H9 (cell line): ENCODE data around the gene KRT25. TPM values are rescaled to one million over a fixed set of nuclear protein-coding genes. Genes with fewer than 3 reads are reported as not detected.

Experiments
- DNase-seq: peaks from one replicate; pipeline ENCODE4 v3.0.0-alpha.2; 2017
- H2AFZ ChIP-seq: one replicate; pipeline ENCODE4 v1.6.1; 2013; ENCODE audit warnings: mild to moderate bottlenecking, low read length, control low read depth, moderate library complexity
- H2AK5ac ChIP-seq: 2 replicates; pipeline ENCODE4 v1.6.1; 2013; ENCODE audit warnings: low read length, control low read depth, mixed read lengths; ENCODE audit not compliant: insufficient read length
- H2BK120ac ChIP-seq: one replicate; pipeline ENCODE4 v1.6.1; 2013; ENCODE audit warnings: low read depth, mild to moderate bottlenecking, low read length, control low read depth, inconsistent platforms; ENCODE audit not compliant: poor library complexity, severe bottlenecking
- H2BK12ac ChIP-seq: 2 replicates; pipeline ENCODE4 v1.6.1; 2013; ENCODE audit warnings: low read length, control low read depth, mixed read lengths, low read depth; ENCODE audit not compliant: insufficient read length
- H2BK15ac ChIP-seq: 2 replicates; pipeline ENCODE4 v1.6.1; 2013; ENCODE audit warnings: low read depth, low read length, control low read depth
- H2BK20ac ChIP-seq: one replicate; pipeline ENCODE4 v1.6.1; 2013; ENCODE audit warnings: low read depth, mild to moderate bottlenecking, low read length, control low read depth, inconsistent platforms; ENCODE audit not compliant: poor library complexity, severe bottlenecking
- H2BK5ac ChIP-seq: 2 replicates; pipeline ENCODE4 v1.6.1; 2013; ENCODE audit warnings: low read length, control low read depth, mixed read lengths; ENCODE audit not compliant: insufficient read length
- H3K14ac ChIP-seq: 2 replicates; pipeline ENCODE4 v1.6.1; 2013; ENCODE audit warnings: low read length, control low read depth; ENCODE audit not compliant: insufficient read depth
- H3K18ac ChIP-seq: 2 replicates; pipeline ENCODE4 v1.6.1; 2013; ENCODE audit warnings: low read depth, mild to moderate bottlenecking, mixed read lengths, low read length, control low read depth; ENCODE audit not compliant: insufficient read length
- H3K23ac ChIP-seq: 2 replicates; pipeline ENCODE4 v1.6.1; 2013; ENCODE audit warnings: low read length, control low read depth, mixed read lengths, low read depth; ENCODE audit not compliant: insufficient read length
- H3K23me2 ChIP-seq: 2 replicates; pipeline ENCODE4 v1.6.1; 2013; ENCODE audit warnings: low read depth, mild to moderate bottlenecking, mixed read lengths, low read length, control low read depth; ENCODE audit not compliant: insufficient read length, poor library complexity, severe bottlenecking
- H3K27ac ChIP-seq: 2 replicates; pipeline ENCODE4 v1.5.1; 2013; ENCODE audit warnings: low read length, control low read depth, mixed read lengths, low read depth; ENCODE audit not compliant: insufficient read length
- H3K27me3 ChIP-seq: 2 replicates; pipeline ENCODE4 v1.6.1; 2013; ENCODE audit warnings: low read length, control low read depth, inconsistent platforms; ENCODE audit not compliant: insufficient read depth
- H3K4ac ChIP-seq: 2 replicates; pipeline ENCODE4 v1.6.1; 2013; ENCODE audit warnings: low read depth, mild to moderate bottlenecking, control low read depth, inconsistent platforms, low read length, moderate library complexity
- H3K4me1 ChIP-seq: 2 replicates; pipeline ENCODE4 v1.6.1; 2013; ENCODE audit warnings: low read length, control low read depth, inconsistent platforms; ENCODE audit not compliant: insufficient read depth
- H3K4me2 ChIP-seq: 2 replicates; pipeline ENCODE4 v1.6.1; 2013; ENCODE audit warnings: low read length, control low read depth, mixed read lengths; ENCODE audit not compliant: insufficient read length, insufficient read depth
- H3K56ac ChIP-seq: 2 replicates; pipeline ENCODE4 v1.6.1; 2013; ENCODE audit warnings: low read depth, mild to moderate bottlenecking, mixed read lengths, low read length, control low read depth; ENCODE audit not compliant: insufficient read length
- H3K79me1 ChIP-seq: 2 replicates; pipeline ENCODE4 v1.6.1; 2013; ENCODE audit warnings: low read depth, mild to moderate bottlenecking, moderate library complexity, low read length, control low read depth, inconsistent platforms; ENCODE audit not compliant: insufficient read depth, poor library complexity, severe bottlenecking
- H3K79me2 ChIP-seq: 2 replicates; pipeline ENCODE4 v1.6.1; 2013; ENCODE audit warnings: low read length, control low read depth, inconsistent platforms; ENCODE audit not compliant: insufficient read depth
- H3K9ac ChIP-seq: 2 replicates; pipeline ENCODE4 v1.6.1; 2013; ENCODE audit warnings: low read length, control low read depth, mixed read lengths; ENCODE audit not compliant: insufficient read length; ENCODE audit errors: extremely low read depth
- H3K9me3 ChIP-seq: one replicate; pipeline ENCODE4 v1.6.1; 2013; ENCODE audit warnings: low read depth, low read length, inconsistent platforms; ENCODE audit not compliant: control insufficient read depth
- H3T11ph ChIP-seq: one replicate; pipeline ENCODE4 v1.6.1; 2013; ENCODE audit warnings: mild to moderate bottlenecking, low read length, control low read depth, inconsistent platforms
- H4K20me1 ChIP-seq: one replicate; pipeline ENCODE4 v1.6.1; 2013; ENCODE audit not compliant: control insufficient read depth, insufficient read length, insufficient read depth
- H4K5ac ChIP-seq: 2 replicates; pipeline ENCODE4 v1.6.1; 2013; ENCODE audit warnings: low read depth, mild to moderate bottlenecking, mixed read lengths, low read length, control low read depth; ENCODE audit not compliant: insufficient read length
- H4K8ac ChIP-seq: replicated peaks from 2 replicates; pipeline ENCODE4 v1.6.1; 2013; ENCODE audit warnings: low read length, control low read depth, mixed read lengths, low read depth; ENCODE audit not compliant: insufficient read length
- H4K91ac ChIP-seq: 2 replicates; pipeline ENCODE4 v1.6.1; 2013; ENCODE audit warnings: low read depth, mild to moderate bottlenecking, moderate library complexity, mixed read lengths, low read length, control low read depth; ENCODE audit not compliant: insufficient read length
- H3K27ac Mint-ChIP-seq, 3 experiments: 2 replicates in 2 of 3; 3 replicates in 1 of 3; pipeline ENCODE4 v1.8.0; 2020 to 2021; ENCODE audit warnings: mixed read lengths in 3 of 3, mild to moderate bottlenecking in 1 of 3, moderate library complexity in 1 of 3
- H3K27me3 Mint-ChIP-seq: 2 replicates; pipeline ENCODE4 v1.8.0; 2021; ENCODE audit warnings: low read depth, mild to moderate bottlenecking, moderate library complexity, mixed read lengths
- H3K36me3 Mint-ChIP-seq, 3 experiments: 2 replicates in 2 of 3; 3 replicates in 1 of 3; pipeline ENCODE4 v1.8.0; 2020 to 2021; ENCODE audit warnings: low read depth in 3 of 3, mixed read lengths in 3 of 3; ENCODE audit not compliant: insufficient read depth in 1 of 3
- H3K4me1 Mint-ChIP-seq, 2 experiments: 2 replicates each; pipeline ENCODE4 v1.8.0; 2020; ENCODE audit warnings: mixed read lengths in 2 of 2
- H3K4me3 Mint-ChIP-seq, 2 experiments: 2 replicates in 1 of 2; 3 replicates in 1 of 2; pipeline ENCODE4 v1.8.0; 2020 to 2021; ENCODE audit warnings: mild to moderate bottlenecking in 2 of 2, mixed read lengths in 2 of 2, moderate library complexity in 1 of 2
- H3K9me3 Mint-ChIP-seq, 2 experiments: 2 replicates in 1 of 2; 3 replicates in 1 of 2; pipeline ENCODE4 v1.8.0; 2020; ENCODE audit warnings: mild to moderate bottlenecking in 2 of 2, mixed read lengths in 2 of 2, moderate library complexity in 1 of 2
- CTCF ChIP-seq: fragments of 200-600 bp; sonication (generic); conservative IDR thresholded peaks from 3 replicates; pipeline ENCODE4 v1.8.0; 2021; ENCODE audit warnings: antibody characterized with exemption, mild to moderate bottlenecking
- WGBS: extraction: QIAGEN DNeasy Blood & Tissue Kit; methylation state at CpG from one replicate; pipeline ENCODE4 v1.1.7; 2013; ENCODE audit warnings: missing lambda C conversion rate, low lambda C conversion rate, mixed read lengths; ENCODE audit not compliant: insufficient read length; ENCODE audit errors: extremely low coverage; 5-methylcytosine and 5-hydroxymethylcytosine counted together
- total RNA-seq: library from RNA; stranded (reverse); gene quantifications from 2 replicates; pipeline ENCODE4 v1.2.1, GENCODE V29; 2021

Gene KRT25
- total RNA-seq, 1 experiment from 2014 or later: not detected

DNA sequence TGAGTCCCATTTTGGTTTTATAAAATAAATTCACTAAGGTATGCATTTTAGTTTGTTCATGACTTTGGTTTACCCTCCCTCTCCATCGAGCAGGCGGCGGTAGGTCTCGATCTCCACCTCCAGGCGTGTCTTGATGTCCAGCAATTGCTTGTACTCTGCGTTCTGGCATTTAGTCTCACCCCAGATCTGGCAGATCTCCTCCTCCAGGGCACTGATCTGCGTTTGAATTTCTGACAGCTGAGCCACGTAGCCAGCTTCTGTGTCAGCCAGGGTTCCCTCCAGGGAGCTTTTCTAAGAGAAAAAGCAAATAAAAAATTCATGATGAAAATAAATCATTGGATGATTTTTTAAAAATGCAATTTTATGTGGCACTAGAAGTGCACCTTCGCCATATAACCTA is 55.8 kb downstream of the KRT25 start:
- no peaks in the 10 kb centered on the region for H4K20me1 ChIP-seq
- no peak overlapping the region for H2AK5ac ChIP-seq
- H3K56ac ChIP-seq: no peak overlapping the region
- no peaks in the 10 kb centered on the region for H3K79me1 ChIP-seq
- H2BK20ac ChIP-seq: no peak overlapping the region
- no peak overlapping the region for H3T11ph ChIP-seq
- no peaks in the 10 kb centered on the region for H3K4me1 ChIP-seq
- H3K4ac ChIP-seq: no peak overlapping the region
- H3K23ac ChIP-seq: no peak overlapping the region
- H4K91ac ChIP-seq: no peak overlapping the region
- no peak overlapping the region for H3K27ac ChIP-seq
- no peaks in the 10 kb centered on the region for H3K9me3 Mint-ChIP-seq
- H2BK5ac ChIP-seq: no peak overlapping the region
- H2BK12ac ChIP-seq: no peak overlapping the region
- H4K5ac ChIP-seq: no peak overlapping the region
- H3K4me3 Mint-ChIP-seq: no peak overlapping the region
- no peak overlapping the region for H3K9ac ChIP-seq
- H3K79me2 ChIP-seq: no peaks in the 10 kb centered on the region
- H3K27me3 ChIP-seq: no peaks in the 10 kb centered on the region
- no CpG with 5 or more reads among the region's 9 CpGs for WGBS
- H3K4me2 ChIP-seq: no peak overlapping the region
- H3K4me1 Mint-ChIP-seq: peaks cover 3 to 8% of the 10 kb centered on the region in 2 experiments; a peak in 3 of 4 replicates
- no peak overlapping the region for H2BK120ac ChIP-seq
- no peaks in the 10 kb centered on the region for H3K9me3 ChIP-seq
- H3K23me2 ChIP-seq: no peaks in the 10 kb centered on the region
- H2AFZ ChIP-seq: no peak overlapping the region
- H4K8ac ChIP-seq: no peak overlapping the region
- H3K27me3 Mint-ChIP-seq: 0 out of 2 replicates have a peak, but pooled peaks cover 4% of the 10 kb centered on the region
- DNase-seq: no peak
- no peak overlapping the region; a peak in 1 of 7 replicates for H3K27ac Mint-ChIP-seq
- H3K18ac ChIP-seq: no peak overlapping the region
- H3K36me3 Mint-ChIP-seq: no peaks in the 10 kb centered on the region
- H3K14ac ChIP-seq: no peak overlapping the region
- TF ChIP-seq CTCF: no peak
- H2BK15ac ChIP-seq: no peak overlapping the region

Other genes with a start within 250 kb of the KRT25 start
- 0.31 TPM in 1 of 2 replicates, not detected in the other for gene CCR7, start 189.9 kb downstream of the KRT25 start, total RNA-seq
- 122 and 126 TPM in 2 replicates for gene SMARCE1, start 107.5 kb downstream of the KRT25 start, total RNA-seq
- 0.13 and 0.18 TPM in 2 replicates for gene KRT222, start 90.2 kb downstream of the KRT25 start, total RNA-seq
- not detected in 2 replicates for gene KRT24, start 51.6 kb downstream of the KRT25 start, total RNA-seq
- not detected in 2 replicates for gene KRT26, start 16.9 kb upstream of the KRT25 start, total RNA-seq
- not detected in 2 replicates for gene KRT27, start 27.2 kb upstream of the KRT25 start, total RNA-seq
- not detected in 2 replicates for gene KRT28, start 44.6 kb upstream of the KRT25 start, total RNA-seq
- 24.0 and 28.4 TPM in 2 replicates for gene KRT10, start 67.3 kb upstream of the KRT25 start, total RNA-seq
- not detected in 2 replicates for gene KRT12, start 111.9 kb upstream of the KRT25 start, total RNA-seq
- not detected in 2 replicates for gene KRT20, start 129.9 kb upstream of the KRT25 start, total RNA-seq
- not detected in 2 replicates for gene KRT23, start 182.3 kb upstream of the KRT25 start, total RNA-seq
- gene KRT39, start 211.6 kb upstream of the KRT25 start, total RNA-seq: not detected in 2 replicates
- gene KRT40, start 229.0 kb upstream of the KRT25 start, total RNA-seq: not detected in 2 replicates
- not detected in 2 replicates for gene KRTAP3-3, start 238.8 kb upstream of the KRT25 start, total RNA-seq
- gene KRTAP3-2, start 244.6 kb upstream of the KRT25 start, total RNA-seq: not detected in 2 replicates